ENCODE measurements around the gene CCDC136. TPM values are rescaled to one million over a fixed set of nuclear protein-coding genes. Genes with fewer than 3 reads are reported as not detected.
A peak's percentile ranks its signal among the peaks of the same experiment; 100 is the strongest.

Gene CCDC136
- 25.3 TPM for total RNA-seq

DNA sequence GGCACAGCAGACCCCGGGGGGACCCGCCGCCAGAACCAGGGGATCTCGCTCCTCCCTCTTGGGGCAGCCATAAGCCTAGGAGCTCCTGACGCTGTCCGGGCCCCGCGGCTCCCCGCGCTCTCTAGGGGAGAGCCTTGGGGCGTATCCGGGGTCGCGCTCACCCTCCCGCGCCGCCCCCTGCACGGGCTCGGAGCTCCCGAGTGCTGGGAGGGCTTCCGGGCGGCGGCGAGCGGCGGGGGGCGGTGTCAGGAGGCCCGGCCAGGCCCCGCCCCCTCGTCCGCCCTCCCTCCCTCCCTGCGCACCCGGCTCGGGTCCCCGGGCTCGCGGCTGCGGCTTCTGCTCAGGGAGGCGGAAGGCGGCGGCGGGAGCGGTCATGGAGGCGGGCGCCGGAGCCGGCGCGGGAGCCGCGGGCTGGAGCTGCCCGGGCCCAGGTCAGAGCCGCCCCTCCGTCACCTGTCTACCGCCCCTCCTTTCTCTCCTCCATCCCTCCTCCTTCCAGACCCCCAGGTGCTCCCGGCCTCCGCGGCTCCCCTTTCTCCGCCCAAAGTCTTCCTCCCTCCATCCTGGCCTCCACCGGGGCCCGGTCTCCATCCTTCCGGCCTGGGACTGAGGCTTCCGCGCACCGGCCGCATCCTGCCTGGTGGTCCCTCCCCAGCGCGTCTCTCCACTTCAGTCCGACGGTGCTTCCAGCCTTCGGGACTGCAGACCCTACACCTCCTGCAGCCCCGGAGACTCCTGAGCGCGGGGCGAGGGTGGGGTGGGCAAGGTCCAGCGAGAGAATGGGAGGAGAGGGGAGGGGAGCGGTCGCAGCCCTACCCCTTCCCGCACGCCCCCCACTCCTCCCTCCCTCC lies at the start of gene CCDC136:
Gene CCDC136 (plus strand): TSS at position 848 of the 851 bp plus-strand sequence. CDS start 444 bp downstream, outside the sequence.
- peak; percentile 71 for DNase-seq (ENCODE audit: low spot score)

DNA sequence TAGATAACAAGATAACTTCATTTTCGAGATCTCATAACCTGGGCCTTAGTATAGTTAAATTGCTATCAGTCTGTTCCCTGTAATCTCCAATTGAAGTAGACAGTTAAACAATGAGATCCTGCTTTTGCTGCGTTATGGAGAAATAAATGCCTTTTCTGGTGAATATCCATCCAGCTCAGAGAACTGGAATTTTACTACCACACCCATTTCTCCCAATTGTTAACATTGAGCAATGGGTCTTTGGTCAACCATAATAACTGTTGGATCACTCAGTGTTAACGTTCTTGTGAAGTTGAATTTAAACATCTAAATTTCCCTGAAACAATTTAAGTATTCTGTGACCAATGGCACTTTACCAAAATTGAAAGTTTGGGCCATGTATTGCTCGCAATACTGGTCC lies 49.6 kb upstream of the CCDC136 start:
- DNase-seq (ENCODE audit: low spot score): no peak

DNA sequence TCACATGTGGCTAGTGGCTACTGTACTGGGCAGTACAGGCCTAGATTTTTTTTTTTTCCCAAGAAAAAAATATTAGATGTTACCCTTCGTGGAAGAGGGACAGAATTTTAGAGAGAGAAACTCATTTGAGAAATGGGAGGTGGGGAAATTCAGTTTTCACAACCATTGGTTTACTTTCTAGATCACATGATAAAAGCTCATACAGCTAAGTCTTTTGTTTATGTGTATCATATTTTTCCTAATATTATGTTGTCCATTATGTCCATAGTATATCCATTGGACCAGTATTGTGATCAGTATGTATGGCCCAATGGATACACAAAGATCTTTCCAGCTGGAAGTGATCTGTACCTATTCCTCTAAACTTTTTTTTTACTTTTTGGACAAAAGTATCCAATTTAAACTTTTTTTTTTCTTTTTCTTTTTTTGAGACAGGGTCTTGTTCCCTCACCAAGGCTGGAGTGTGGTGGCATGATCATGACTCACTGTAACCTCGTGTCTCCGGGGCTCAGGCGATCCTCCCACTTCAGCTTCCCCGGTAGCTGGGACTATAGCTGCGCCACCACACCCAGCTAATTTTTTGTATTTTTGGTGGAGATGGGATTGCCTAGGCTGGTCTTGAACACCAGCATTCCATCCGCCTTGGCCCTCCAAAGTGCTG lies 48.5 kb upstream of the CCDC136 start:
- no peak for DNase-seq (ENCODE audit: low spot score)

DNA sequence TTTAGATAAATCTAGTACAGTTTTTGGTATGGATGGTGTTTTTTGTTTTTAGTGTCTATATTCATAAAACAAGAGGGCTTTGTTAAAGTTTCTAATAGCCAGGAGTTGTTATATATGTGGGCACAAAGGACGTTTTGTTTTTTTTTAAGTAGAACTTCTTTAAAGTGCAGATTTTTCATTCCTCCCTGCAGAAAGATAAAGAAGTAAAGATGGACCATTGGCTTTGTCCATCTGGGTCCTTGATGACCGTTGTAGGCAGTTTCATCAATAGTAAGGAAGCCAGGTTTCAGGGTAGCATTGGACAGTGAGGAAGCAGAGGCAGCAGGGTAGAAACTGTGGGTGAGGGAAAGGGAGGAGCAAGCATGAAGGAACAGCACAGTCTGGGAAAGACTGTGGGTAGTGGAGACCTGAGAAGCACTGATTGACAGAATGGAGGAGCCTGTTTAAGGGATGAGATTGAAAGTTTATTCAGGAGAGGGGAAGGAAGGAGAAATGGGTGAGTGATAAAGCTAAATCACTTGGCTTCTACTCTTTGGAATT lies 47.3 kb upstream of the CCDC136 start:
- no peak for DNase-seq (ENCODE audit: low spot score)

DNA sequence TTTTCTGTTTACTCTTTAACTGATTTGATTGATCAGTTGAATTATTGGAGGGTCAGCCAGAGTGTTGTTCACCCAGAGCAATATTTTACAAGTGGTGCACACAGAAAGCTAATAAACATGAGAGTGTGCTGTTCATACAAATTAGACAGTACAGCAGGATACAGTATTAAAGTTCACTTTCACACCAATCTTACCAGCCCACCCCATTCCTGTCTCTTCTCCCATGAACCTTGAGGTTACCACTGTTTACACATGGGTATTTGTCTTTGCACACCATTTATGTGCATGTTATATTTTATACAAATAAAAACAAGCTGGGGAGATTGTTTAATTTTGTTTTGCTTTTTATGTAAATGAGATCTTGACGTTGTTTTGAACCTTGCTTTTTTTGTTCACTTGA lies 46.1 kb upstream of the CCDC136 start:
- no peak for DNase-seq (ENCODE audit: low spot score)

DNA sequence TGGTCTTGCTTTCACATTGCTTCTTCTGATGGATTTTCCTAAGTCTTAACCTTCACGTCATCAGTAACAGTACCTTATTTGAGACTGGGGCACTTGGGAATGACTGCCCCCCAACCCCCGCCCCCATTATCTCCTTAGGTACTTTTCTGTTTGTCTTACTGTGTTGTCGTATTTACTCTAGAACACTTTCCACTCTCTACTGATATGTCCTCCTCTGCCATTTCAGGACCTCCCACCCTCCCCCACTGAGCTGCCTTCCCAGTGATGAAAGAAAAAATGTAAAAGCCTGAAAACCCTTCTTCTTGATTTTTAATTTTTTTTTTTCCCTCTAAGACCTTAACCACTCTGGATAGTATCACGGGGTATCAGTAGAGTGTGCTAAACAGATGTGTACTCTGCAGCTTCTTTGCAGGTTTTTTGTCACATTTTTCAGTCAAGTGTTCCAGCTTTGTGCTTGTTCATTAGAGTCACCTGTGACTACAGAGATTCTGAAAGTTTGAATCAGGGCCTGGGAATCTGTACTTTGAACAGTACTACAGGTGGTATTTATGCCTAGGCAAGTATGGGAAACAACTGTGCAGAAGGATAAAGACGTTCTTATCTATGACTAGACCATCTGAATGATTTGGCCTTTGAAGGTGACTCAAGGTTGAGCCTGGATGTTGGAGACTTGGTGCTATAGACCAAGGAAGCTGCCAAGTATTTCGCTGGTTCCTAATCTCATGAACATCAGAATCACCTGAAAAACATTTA lies 44.3 kb upstream of the CCDC136 start:
- no peak for DNase-seq (ENCODE audit: low spot score)

DNA sequence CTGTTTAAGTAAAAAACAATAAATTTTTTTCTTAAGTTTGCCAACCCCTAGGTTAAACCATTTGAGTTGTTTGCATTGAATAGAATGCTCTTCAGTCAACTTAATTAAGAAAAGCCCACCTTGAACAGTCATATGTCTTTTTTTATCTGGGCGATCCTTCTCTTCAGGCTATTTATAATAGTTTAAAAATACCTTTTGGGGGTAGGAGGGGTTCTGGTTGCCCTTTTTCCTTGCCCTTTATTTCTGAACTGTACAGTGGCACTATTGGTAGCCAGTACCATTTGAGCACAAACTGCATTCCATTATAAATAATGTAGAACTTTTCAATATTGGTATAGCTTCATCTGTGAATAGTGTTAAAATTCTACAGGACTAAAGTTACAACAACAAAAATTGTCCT lies 39.5 kb upstream of the CCDC136 start:
- DNase-seq (ENCODE audit: low spot score): no peak

DNA sequence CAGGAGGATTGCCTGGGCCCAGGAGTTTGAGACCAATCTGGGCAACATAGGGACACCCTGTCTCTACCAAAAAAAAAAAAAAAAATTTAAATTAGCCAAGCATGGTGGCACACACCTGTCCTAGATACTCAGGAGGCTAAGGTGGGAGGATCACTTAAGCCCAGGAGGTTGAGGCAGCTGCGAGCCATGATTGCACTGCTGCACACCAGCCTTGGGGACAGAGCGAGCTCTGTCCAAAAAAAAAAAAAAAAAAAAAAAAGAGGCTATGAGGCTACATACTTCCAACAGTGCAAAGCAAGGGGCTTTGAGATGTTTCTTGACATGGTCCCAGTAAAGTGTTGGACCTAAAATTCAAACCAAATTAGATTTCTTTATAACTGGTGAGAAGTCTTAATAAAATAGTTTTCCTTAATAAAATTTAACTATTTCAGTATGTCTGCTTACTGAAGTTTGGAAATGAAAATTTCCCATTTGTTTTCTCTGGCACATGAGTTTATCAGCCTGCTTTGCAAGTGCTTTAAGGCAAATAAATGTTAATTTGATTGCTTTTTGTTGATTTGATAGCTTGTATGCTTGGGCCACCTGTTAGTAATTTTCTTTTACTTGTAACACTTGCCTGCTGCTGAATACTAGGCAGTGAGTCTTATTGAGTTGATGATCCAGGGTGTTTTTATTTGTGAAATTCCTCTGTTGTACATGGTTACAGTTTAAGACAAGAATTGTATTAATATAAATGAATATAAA lies 36.5 kb upstream of the CCDC136 start:
- no peak for DNase-seq (ENCODE audit: low spot score)

DNA sequence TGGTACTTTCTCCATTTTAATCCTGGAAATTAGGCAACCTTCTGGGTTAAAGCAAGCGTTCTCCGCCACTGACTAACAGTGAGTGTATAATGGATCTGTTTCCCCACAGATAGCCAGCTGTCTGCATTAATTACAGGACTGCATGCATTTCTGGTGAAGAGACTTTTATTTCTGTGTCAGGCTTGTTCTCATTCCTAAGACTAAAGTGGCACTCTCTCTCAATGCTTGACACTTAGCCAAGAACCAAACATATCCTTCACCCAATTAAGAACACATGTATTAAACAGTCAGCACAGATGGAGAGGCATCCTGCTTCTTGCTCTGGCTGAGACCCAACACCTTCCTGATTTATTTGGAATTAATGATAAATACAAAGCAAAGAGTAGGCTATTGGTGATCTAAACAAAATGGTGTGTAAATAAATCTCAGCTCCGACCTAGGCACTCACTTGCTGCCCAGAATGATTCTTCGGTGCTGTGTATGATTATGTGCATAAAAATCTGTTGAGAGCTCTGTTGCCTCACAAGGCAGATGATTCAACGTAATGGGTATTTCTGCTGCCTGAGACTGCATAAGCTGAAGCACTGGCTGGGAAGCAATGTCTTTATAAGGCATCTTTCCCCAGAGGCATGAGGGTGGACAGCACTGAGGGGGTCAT lies 35.8 kb upstream of the CCDC136 start:
- peak; percentile 22 for DNase-seq (ENCODE audit: low spot score)

DNA sequence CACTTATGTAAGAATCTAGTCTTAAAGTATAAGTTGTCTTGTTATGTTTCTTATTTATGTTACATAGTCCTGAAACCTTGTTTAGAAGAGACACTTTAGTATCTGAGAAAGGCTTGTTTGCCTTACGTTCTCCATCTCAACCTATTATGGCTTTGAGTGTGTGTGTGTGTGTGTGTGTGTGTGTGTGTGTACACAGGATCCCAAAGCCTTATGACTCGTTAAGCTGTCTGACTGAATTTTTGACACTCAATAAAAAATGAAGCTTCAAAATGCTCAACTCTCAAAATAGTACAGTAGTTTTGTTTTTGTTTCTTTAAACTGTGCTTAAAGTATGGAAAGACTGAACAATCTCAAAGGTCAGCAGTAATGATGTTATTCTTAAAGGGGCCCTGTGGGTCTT lies 34.6 kb upstream of the CCDC136 start:
- no peak for DNase-seq (ENCODE audit: low spot score)

DNA sequence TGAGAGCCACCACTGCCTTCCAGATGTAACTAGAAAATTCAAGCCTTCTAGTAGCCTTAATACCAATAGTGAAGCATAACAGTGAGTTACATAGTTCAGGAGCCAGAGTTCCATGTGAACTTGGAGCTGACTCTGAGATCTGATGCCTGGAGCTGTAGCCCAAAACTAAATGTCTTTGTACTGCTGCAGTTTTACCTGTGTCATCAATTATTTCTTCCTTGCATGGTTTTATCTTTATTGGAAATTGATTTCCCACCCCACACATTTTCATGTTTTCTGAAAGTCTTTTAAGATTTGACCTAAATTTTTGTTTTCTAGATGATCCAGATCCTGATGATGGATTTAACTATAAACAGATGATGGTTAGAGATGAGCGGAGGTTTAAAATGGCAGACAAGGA lies 33.2 kb upstream of the CCDC136 start:
- no peak for DNase-seq (ENCODE audit: low spot score)

DNA sequence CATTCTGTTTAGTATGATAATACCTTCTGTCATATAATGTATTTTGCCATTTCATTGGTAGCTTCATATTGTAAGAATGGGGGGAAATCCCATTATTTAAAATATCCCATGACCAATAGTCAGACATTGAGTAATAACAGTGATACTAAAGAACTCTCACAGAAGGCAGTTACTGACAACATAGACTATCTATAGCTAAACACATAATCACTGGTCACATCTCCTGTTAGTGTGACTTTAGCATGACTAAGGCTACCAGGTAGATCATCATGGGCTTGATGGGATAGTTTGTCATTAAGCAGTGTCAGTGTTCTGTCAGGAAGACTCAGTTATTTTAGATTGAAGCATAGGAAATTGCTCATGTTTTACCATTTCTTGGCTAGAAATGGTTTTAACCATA lies 32.5 kb upstream of the CCDC136 start:
- no peak for DNase-seq (ENCODE audit: low spot score)

DNA sequence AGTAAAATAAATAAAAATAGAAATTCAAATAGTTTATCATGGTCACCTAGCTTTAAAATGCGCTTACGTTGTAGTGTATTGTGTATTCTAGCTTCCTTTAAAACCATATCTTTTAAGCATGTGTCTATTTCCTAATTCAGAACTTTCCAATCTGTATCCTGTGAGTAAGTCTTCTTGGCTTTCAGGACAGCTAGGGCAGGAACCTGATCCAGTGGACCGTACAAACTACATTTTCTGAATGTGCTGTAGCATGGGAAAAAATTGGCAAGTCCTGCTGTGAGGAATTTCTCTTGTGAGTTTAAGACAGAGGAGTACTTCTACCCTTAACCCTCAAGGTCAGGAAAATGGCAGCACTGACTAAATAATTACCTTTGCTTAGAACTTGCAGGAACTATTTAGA lies 28.2 kb upstream of the CCDC136 start:
- no peak for DNase-seq (ENCODE audit: low spot score)

DNA sequence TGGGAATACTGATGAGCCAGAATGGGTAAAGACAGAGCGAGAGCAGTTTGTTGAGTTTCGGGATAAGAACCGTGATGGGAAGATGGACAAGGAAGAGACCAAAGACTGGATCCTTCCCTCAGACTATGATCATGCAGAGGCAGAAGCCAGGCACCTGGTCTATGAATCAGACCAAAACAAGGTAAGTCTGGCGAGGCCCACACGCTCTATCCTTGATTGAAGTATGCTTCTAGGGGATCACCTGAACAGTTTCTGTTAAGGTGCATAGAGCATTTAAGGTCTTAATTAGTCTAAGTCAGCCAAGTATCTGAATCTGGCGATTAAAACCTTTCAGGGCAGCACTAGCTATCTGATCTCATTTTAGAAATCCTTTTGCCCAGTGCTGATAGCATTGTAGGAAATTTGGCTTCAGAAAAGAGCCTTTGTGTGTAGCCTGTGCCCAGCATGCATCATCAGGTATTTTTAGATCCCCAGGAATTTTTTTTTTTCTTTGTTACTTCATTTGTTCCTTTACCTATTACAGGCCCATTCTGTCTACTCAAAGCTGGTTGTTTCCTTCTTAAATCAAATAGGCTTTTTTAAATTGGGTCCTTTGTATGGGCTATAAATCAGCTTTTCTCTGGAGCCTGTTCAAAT lies 24.2 kb upstream of the CCDC136 start:
- no peak for DNase-seq (ENCODE audit: low spot score)

DNA sequence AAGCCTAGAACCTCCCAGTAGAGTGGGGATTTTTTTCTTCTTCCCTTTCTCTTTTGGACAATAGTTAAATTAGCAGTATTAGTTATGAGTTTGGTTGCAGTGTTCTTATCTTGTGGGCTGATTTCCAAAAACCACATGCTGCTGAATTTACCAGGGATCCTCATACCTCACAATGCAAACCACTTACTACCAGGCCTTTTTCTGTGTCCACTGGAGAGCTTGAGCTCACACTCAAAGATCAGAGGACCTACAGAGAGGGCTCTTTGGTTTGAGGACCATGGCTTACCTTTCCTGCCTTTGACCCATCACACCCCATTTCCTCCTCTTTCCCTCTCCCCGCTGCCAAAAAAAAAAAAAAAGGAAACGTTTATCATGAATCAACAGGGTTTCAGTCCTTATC lies 21.5 kb upstream of the CCDC136 start:
- DNase-seq (ENCODE audit: low spot score): no peak

DNA sequence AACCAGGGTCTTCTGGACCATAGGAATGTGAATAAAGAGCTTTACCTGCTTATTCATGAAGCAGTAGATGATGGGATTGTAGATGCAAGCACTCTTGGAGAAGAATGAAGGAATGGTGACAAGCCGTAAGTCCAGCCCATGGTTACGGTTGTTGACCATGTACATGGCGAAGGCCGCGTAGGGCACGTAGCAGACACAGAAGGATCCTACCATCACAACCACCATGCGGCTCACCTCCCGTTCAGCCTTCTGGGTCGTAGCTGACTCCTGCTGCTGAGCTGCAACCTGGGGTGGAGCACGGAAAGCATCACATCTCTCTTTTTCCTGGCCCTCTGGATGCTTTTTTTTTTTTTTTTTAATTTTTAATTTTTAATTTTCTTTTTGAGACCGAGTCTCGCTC lies 18.2 kb upstream of the CCDC136 start:
- DNase-seq (ENCODE audit: low spot score): no peak

DNA sequence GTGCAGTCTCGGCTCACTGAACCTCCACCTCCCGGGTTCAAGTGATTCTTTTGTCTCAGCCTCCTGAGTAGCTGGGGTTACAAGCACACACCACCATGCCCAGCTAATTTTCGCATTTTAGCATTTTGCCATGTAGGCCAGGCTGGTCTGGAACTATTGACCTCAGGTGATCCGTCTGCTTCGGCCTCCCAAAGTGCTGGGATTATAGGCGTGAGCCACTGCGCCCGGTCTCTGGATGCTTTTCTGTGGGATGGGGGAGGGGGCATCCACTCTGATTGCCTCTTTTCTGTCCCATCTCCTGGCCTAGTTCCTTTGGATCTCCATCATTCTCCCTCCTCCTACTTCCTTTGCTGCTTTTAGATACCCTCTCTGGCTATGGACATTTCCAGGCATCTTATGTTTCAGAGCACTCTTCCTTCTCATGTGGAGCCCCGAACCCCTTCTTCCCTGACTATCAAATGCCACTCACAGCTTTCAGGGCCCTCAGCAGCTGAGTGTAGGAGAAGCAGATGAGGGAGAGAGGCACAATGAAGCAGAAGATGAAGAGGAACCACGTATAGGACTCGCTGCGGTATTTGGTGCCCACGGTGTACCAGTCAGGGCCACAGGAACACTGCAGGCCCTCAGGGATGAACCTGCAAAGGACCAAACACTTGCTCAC lies 17.6 kb upstream of the CCDC136 start:
- DNase-seq (ENCODE audit: low spot score): no peak

DNA sequence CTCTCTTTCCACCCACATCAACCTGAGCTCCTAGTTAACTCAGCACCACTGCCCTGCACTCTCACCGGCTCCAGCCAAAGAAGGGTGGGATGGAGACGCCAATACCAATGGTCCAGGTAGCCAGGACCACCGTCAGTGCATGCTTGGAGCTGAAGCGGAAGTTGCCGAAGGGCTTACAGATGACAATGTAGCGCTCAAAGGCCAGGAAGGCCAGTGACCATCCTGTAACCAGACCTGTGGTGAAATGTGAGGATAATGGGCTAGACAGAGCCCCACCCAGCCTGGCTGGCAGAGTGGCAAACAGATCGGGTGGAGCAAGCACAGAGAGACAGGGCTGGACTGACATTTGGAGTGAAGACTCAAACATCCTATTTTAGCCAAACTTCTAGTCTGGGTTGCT lies 16.8 kb upstream of the CCDC136 start:
- no peak for DNase-seq (ENCODE audit: low spot score)

DNA sequence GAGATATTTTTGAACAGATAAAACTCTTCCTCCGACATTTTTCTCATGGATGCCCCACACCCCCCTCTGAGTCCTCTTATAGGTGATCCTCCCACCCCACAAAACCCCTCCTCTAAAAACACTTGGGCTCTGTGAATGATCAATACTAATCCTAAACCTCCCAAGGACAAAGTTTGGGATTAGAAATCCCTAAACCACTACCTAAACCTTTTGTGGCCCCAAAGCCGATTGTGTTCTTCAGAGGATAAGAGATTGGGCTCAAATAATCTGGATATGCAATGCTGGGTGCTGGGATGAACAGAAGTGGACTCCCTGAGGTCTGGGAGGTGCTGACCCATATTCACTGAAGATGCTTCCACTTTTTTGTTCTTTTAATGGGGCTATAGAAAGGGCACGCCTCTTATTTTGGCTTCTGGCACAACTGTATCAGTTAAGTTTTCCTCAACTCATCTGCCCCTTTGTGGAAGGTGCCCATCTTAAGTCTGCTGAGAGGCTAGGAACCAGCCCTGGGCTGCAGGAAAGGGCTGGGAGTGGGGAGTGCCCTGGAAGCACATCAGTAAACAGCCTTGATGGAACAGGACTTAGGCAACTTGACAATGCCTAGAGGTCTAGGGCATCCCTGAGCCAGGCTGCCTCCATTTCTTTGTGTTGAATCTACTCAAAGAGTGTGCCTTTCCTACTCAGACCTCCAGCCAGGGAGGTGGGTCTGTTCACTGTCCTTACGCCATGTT lies 15.9 kb upstream of the CCDC136 start, which contains the start of gene OPN1SW:
Gene OPN1SW (minus strand): TSS at position 51 of the 731 bp plus-strand sequence. CDS start 13 bp downstream, at position 38.
- DNase-seq (ENCODE audit: low spot score): no peak
